H1 (cell line): ENCODE measurements around the gene SPDYC. TPM values are rescaled to one million over a fixed set of nuclear protein-coding genes. Genes with fewer than 3 reads are reported as not detected.
A peak's percentile ranks its signal among the peaks of the same experiment; 100 is the strongest.

ENCODE experiments used
- CTCF ChIA-PET: fragments of 300-600 bp; sonication (Branson Sonifier 250); formaldehyde crosslinking; loops from one replicate; lab custom pipeline; 2021; ENCODE audit not compliant: partially characterized antibody; lab: Charles Lee
- POLR2A ChIA-PET: fragments of 300-600 bp; sonication (Branson Sonifier 250); formaldehyde crosslinking; loops from one replicate; lab custom pipeline; 2021; ENCODE audit warnings: inconsistent platforms; ENCODE audit not compliant: partially characterized antibody; lab: Charles Lee
- DNase-seq, 2 experiments: peaks; one replicate each; pipeline versions ENCODE4 v3.0.0 to v3.0.0-alpha.2; 2010 to 2022; ENCODE audit warnings: low spot score in 2 of 2, low read depth in 1 of 2, mixed read lengths in 1 of 2
- FAIRE-seq: peaks from 2 replicates; lab custom pipeline; 2011; peaks lifted over from hg19 to GRCh38; lab: Jason Lieb, UNC
- H2AFZ ChIP-seq: 2 replicates; pipeline ENCODE4 v1.8.1; 2012; ENCODE audit warnings: low read length, inconsistent platforms
- H2AK5ac ChIP-seq: 2 replicates; pipeline ENCODE4 v1.6.1; 2013; ENCODE audit warnings: low read depth, low read length
- H2BK120ac ChIP-seq: replicated peaks from 2 replicates; pipeline ENCODE3; 2013; ENCODE audit warnings: low read depth, low read length, inconsistent platforms
- H2BK12ac ChIP-seq: 2 replicates; pipeline ENCODE4 v1.6.1; 2013; ENCODE audit warnings: low read depth, low read length
- H2BK15ac ChIP-seq: 2 replicates; pipeline ENCODE4 v1.6.1; 2013; ENCODE audit warnings: low read length
- H2BK20ac ChIP-seq: 2 replicates; pipeline ENCODE4 v1.6.1; 2013; ENCODE audit warnings: low read length
- H2BK5ac ChIP-seq: 2 replicates; pipeline ENCODE4 v1.6.1; 2013; ENCODE audit warnings: low read depth, low read length
- H3K14ac ChIP-seq: 2 replicates; pipeline ENCODE4 v1.6.1; 2013; ENCODE audit warnings: inconsistent platforms; ENCODE audit not compliant: insufficient read length
- H3K18ac ChIP-seq: 2 replicates; pipeline ENCODE4 v1.6.1; 2013; ENCODE audit warnings: low read length; ENCODE audit errors: extremely low read depth
- H3K23ac ChIP-seq: 2 replicates; pipeline ENCODE4 v1.6.1; 2013; ENCODE audit warnings: inconsistent platforms; ENCODE audit not compliant: insufficient read length
- H3K23me2 ChIP-seq: 2 replicates; pipeline ENCODE4 v1.6.1; 2013; ENCODE audit warnings: low read depth, low read length
- H3K27ac ChIP-seq: 2 replicates; pipeline ENCODE4 v1.6.1; 2011; ENCODE audit warnings: low read depth, low read length, inconsistent platforms
- H3K27me3 ChIP-seq, 4 experiments: replicated peaks in 1 of 4; 1 replicate in 1 of 4; 2 replicates in 3 of 4; pipeline versions ENCODE4 v1.6.1 to v1.8.1; 2011 to 2013; ENCODE audit warnings: low read length in 3 of 4, mild to moderate bottlenecking in 3 of 4, inconsistent platforms in 2 of 4, mixed read lengths in 2 of 4, moderate library complexity in 1 of 4; ENCODE audit not compliant: control insufficient read depth in 3 of 4, insufficient read depth in 3 of 4; ENCODE audit errors: extremely low read depth in 1 of 4
- H3K36me3 ChIP-seq, 4 experiments: 2 replicates each; pipeline versions ENCODE4 v1.6.1 to v1.8.1; 2011 to 2013; ENCODE audit warnings: mild to moderate bottlenecking in 4 of 4, low read length in 3 of 4, moderate library complexity in 2 of 4, control low read depth in 1 of 4, inconsistent platforms in 1 of 4; ENCODE audit not compliant: insufficient read depth in 4 of 4, control insufficient read depth in 2 of 4
- H3K4ac ChIP-seq: replicated peaks from 2 replicates; pipeline ENCODE3; 2013; ENCODE audit warnings: low read length, low read depth, mixed read lengths, inconsistent platforms; ENCODE audit not compliant: insufficient read length
- H3K4me1 ChIP-seq, 4 experiments: replicated peaks in 1 of 4; 1 replicate in 1 of 4; 2 replicates in 3 of 4; pipeline versions ENCODE4 v1.6.1 to v1.8.1; 2011 to 2013; ENCODE audit warnings: low read length in 3 of 4, inconsistent platforms in 2 of 4, mixed read lengths in 1 of 4; ENCODE audit not compliant: insufficient read depth in 4 of 4, control insufficient read depth in 3 of 4
- H3K4me2 ChIP-seq, 2 experiments: 2 replicates each; pipeline versions ENCODE4 v1.6.1 to v1.8.1; 2011 to 2013; ENCODE audit warnings: low read depth in 2 of 2, low read length in 2 of 2, control low read depth in 1 of 2, inconsistent platforms in 1 of 2, mild to moderate bottlenecking in 1 of 2; ENCODE audit not compliant: insufficient read depth in 1 of 2
- H3K4me3 ChIP-seq, 4 experiments: fragments of 200-600, 300-600 bp in 1 of 4; sonication (generic), shearing (Covaris generic), sonication (Bioruptor Twin) in 1 of 4; 2 replicates each; pipeline versions ENCODE4 v1.5.1 to v1.8.1; 2011 to 2016; ENCODE audit warnings: low read length in 4 of 4, low read depth in 3 of 4, control low read depth in 2 of 4, inconsistent platforms in 2 of 4, mild to moderate bottlenecking in 2 of 4, mixed read lengths in 1 of 4, moderate library complexity in 1 of 4; ENCODE audit not compliant: insufficient read depth in 2 of 4; ENCODE audit errors: extremely low read depth in 1 of 4
- H3K56ac ChIP-seq: replicated peaks from 2 replicates; pipeline ENCODE3; 2013; ENCODE audit warnings: low read depth, mild to moderate bottlenecking, mixed read lengths, low read length, inconsistent platforms; ENCODE audit not compliant: insufficient read length
- H3K79me1 ChIP-seq: 2 replicates; pipeline ENCODE4 v1.6.1; 2013; ENCODE audit warnings: low read depth, low read length, control low read depth
- H3K79me2 ChIP-seq, 2 experiments: 2 replicates each; pipeline versions ENCODE4 v1.6.1 to v1.8.1; 2012 to 2013; ENCODE audit warnings: low read length in 2 of 2, mild to moderate bottlenecking in 2 of 2, inconsistent platforms in 1 of 2; ENCODE audit not compliant: insufficient read depth in 2 of 2, control insufficient read depth in 1 of 2
- H3K9ac ChIP-seq, 4 experiments: replicated peaks in 1 of 4; 1 replicate in 1 of 4; 2 replicates in 3 of 4; pipeline versions ENCODE4 v1.6.1 to v1.8.1; 2011 to 2013; ENCODE audit warnings: low read depth in 3 of 4, low read length in 3 of 4, control low read depth in 2 of 4, mild to moderate bottlenecking in 2 of 4, moderate library complexity in 2 of 4, inconsistent platforms in 1 of 4; ENCODE audit errors: extremely low read depth in 1 of 4
- H3K9me3 ChIP-seq, 2 experiments: 2 replicates each; pipeline versions ENCODE4 v1.6.1 to v1.8.1; 2012 to 2013; ENCODE audit warnings: mild to moderate bottlenecking in 2 of 2, moderate library complexity in 2 of 2, control low read depth in 1 of 2, inconsistent platforms in 1 of 2, low read depth in 1 of 2, low read length in 1 of 2, mixed read lengths in 1 of 2; ENCODE audit not compliant: insufficient read depth in 2 of 2
- H4K20me1 ChIP-seq, 2 experiments: replicated peaks in 1 of 2; 2 replicates each; pipeline versions ENCODE3 to v1.8.1; 2011 to 2013; ENCODE audit warnings: inconsistent platforms in 2 of 2, low read length in 2 of 2, mild to moderate bottlenecking in 1 of 2; ENCODE audit not compliant: insufficient read depth in 2 of 2, control insufficient read depth in 1 of 2
- H4K5ac ChIP-seq: 2 replicates; pipeline ENCODE4 v1.6.1; 2013; ENCODE audit warnings: low read length, low read depth, mixed read lengths, inconsistent platforms; ENCODE audit not compliant: insufficient read length
- H4K8ac ChIP-seq: 2 replicates; pipeline ENCODE4 v1.8.0; 2013; ENCODE audit warnings: mild to moderate bottlenecking, moderate library complexity, low read length, inconsistent platforms; ENCODE audit not compliant: insufficient read depth; ENCODE audit errors: extremely low read depth
- H4K91ac ChIP-seq: replicated peaks from 2 replicates; pipeline ENCODE3; 2013; ENCODE audit warnings: low read length, mixed read lengths, inconsistent platforms; ENCODE audit not compliant: insufficient read length
- BACH1 ChIP-seq: IDR thresholded peaks from 2 replicates; pipeline ENCODE4 v1.6.1; 2012; ENCODE audit warnings: low read length, improper control_type of control experiment
- BRCA1 ChIP-seq: IDR thresholded peaks from 2 replicates; pipeline ENCODE4 v1.6.1; 2012; ENCODE audit warnings: low read depth, low read length, improper control_type of control experiment
- CBX8 ChIP-seq: fragments of 300-800, 300-1000 bp; sonication (generic); IDR thresholded peaks from 2 replicates; pipeline ENCODE4 v1.7.1; 2016; ENCODE audit warnings: low read depth, low read length, borderline replicate concordance
- CHD1 ChIP-seq: IDR thresholded peaks from 2 replicates; pipeline ENCODE4 v1.6.1; 2012; ENCODE audit warnings: low read depth, low read length, improper control_type of control experiment
- CREB1 ChIP-seq: IDR thresholded peaks from 2 replicates; pipeline ENCODE4 v1.6.1; 2012; ENCODE audit warnings: inconsistent platforms
- EP300 ChIP-seq, 2 experiments: IDR thresholded peaks; 1 replicate in 1 of 2; 2 replicates in 1 of 2; pipeline ENCODE4 v1.6.1; 2011 to 2012; ENCODE audit warnings: low read depth in 2 of 2, low read length in 2 of 2, mild to moderate bottlenecking in 2 of 2, borderline replicate concordance in 1 of 2, inconsistent platforms in 1 of 2, moderate library complexity in 1 of 2
- EZH2 ChIP-seq: fragments of 200-600 bp; sonication (generic); IDR thresholded peaks from 2 replicates; pipeline ENCODE4 v1.7.1; 2012; ENCODE audit warnings: low read depth, mild to moderate bottlenecking, moderate library complexity, low read length, inconsistent platforms; ENCODE audit not compliant: severe bottlenecking
- JUND ChIP-seq: IDR thresholded peaks from 2 replicates; pipeline ENCODE4 v1.6.1; 2011; ENCODE audit warnings: mild to moderate bottlenecking, improper control_type of control experiment, low read length
- MAFK ChIP-seq: IDR thresholded peaks from 2 replicates; pipeline ENCODE4 v1.6.1; 2012; ENCODE audit warnings: low read depth, mild to moderate bottlenecking, improper control_type of control experiment, low read length
- NRF1 ChIP-seq: IDR thresholded peaks from 2 replicates; pipeline ENCODE4 v1.6.1; 2011; ENCODE audit warnings: mild to moderate bottlenecking, low read depth, low read length, improper control_type of control experiment
- POLR2AphosphoS5 ChIP-seq: IDR thresholded peaks from 2 replicates; pipeline ENCODE4 v1.6.1; 2011; ENCODE audit warnings: low read depth, low read length
- SIN3A ChIP-seq, 2 experiments: IDR thresholded peaks in 1 of 2; conservative IDR thresholded peaks in 1 of 2; 2 replicates each; pipeline ENCODE4 v1.6.1; 2011 to 2012; ENCODE audit warnings: low read length in 2 of 2, improper control_type of control experiment in 1 of 2, low read depth in 1 of 2, mild to moderate bottlenecking in 1 of 2
- SIX5 ChIP-seq: IDR thresholded peaks from 2 replicates; pipeline ENCODE4 v1.6.1; 2011; ENCODE audit warnings: mild to moderate bottlenecking, low read depth, low read length
- TAF1 ChIP-seq: IDR thresholded peaks from 2 replicates; pipeline ENCODE4 v1.6.1; 2011; ENCODE audit warnings: mild to moderate bottlenecking, low read depth, low read length
- YY1 ChIP-seq: IDR thresholded peaks from 2 replicates; pipeline ENCODE4 v1.6.1; 2011; ENCODE audit warnings: low read depth, mild to moderate bottlenecking, low read length
- WGBS, 2 experiments: shearing (Covaris generic) in 1 of 2; methylation state at CpG; one replicate each; pipeline versions ENCODE4 v1.1.6 to v1.1.7; 2013 to 2015; ENCODE audit warnings: low lambda C conversion rate in 2 of 2, mixed read lengths in 2 of 2, inconsistent platforms in 1 of 2, low coverage in 1 of 2, missing lambda C conversion rate in 1 of 2; ENCODE audit not compliant: insufficient replicate concordance in 2 of 2, insufficient coverage in 1 of 2, insufficient read length in 1 of 2; ENCODE audit errors: extremely low coverage in 1 of 2, missing lambda C conversion rate in 1 of 2; 5-methylcytosine and 5-hydroxymethylcytosine counted together
- polyA plus RNA-seq, 7 experiments: library from polyadenylated mRNA; depleted of rRNA in 3 of 7; stranded (reverse) in 5 of 7; unstranded in 2 of 7; fragments of >200 nt in 5 of 7; fragments of 200-250 nt in 2 of 7; gene quantifications; 1 replicate in 5 of 7; 2 replicates in 1 of 7; 4 replicates in 1 of 7; pipeline versions ENCODE4 v1.2.1 to v1.2.3, GENCODE V29; 2011 to 2013; ENCODE audit warnings: missing spikeins in 2 of 7, mixed read lengths in 2 of 7
- total RNA-seq: library from RNA; stranded (reverse); fragmentation: NEBNext Ultra II Directional; extraction: Animal tissue kit (Norgen Biotek cat#: 25700); gene quantifications from 2 replicates; pipeline ENCODE4 v1.2.1, GENCODE V29; 2021

The SPDYC gene
- total and polyA plus RNA-seq, 2 of the 8 experiments (the other 6 are each of a cell fraction or from before 2014, with no cell fraction given) = 0.15 TPM; not detected in 1

DNA sequence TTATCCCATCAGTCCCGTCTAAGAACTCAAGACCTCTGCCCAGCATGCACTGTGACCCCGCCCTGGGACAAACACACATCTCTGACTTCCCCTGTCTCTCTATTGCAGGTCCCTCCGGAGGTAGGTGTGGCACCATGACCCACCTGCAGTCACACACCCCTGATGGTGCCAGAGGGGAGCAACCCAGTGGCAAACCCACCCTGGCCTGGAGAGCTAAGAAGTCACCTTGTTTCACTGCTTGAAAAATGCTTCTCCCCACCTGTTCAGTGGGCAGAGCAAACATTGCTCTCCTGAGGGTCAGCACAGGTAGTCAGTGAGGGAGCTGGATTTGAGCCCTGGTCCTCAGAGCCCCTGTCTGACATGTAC, 35.6 kb downstream of the SPDYC start:
- H3K4ac ChIP-seq = no peak overlapping the region
- H3K27me3 ChIP-seq = no peaks in the 10 kb centered on the region
- DNase-seq (no peak), FAIRE-seq (no peak)
- H3K4me1 ChIP-seq = peaks cover 0 to 14% (median 10%) of the 10 kb centered on the region in 4 experiments; a peak in 6 of 7 replicates
- ChIA-PET CTCF (interaction anchor here (0.7 to 11.9 kb wide), 19 partner anchors 8 to 125 kb away, joined by 3 to 184 read pairs (median 6); partner anchors contain the start of genes CAPN1 and POLA2), POLR2A (interaction anchor here (0.6 to 13.9 kb wide), 8 partner anchors 8 to 296 kb away, joined by 3 to 324 read pairs (median 22); no protein-coding TSS in a partner anchor)
- peak overlapping the region in 1 of 4 experiments; percentile 8; a peak in 2 of 7 replicates for H3K9ac ChIP-seq
- no peaks in the 10 kb centered on the region for H4K20me1 ChIP-seq
- H3K36me3 ChIP-seq = peaks cover 26 to 52% (median 40%) of the 10 kb centered on the region in 4 experiments
- H4K91ac ChIP-seq = no peak overlapping the region
- H2BK20ac ChIP-seq = no peak overlapping the region
- no peaks in the 10 kb centered on the region for H3K79me1 ChIP-seq
- H3K18ac ChIP-seq = no peak overlapping the region
- WGBS, 2 experiments = 86% methylated on average over 3 of the region's 3 CpGs; no CpG with 5 or more reads in 1 of the 2 experiments
- no peaks in the 10 kb centered on the region for H3K79me2 ChIP-seq
- H2BK15ac ChIP-seq = no peak overlapping the region
- no peak overlapping the region for H3K4me2 ChIP-seq
- H3K4me3 ChIP-seq = no peak overlapping the region
- H2AK5ac ChIP-seq = no peak overlapping the region
- no peaks in the 10 kb centered on the region for H3K9me3 ChIP-seq
- no peak overlapping the region for H2BK12ac ChIP-seq
- H3K14ac ChIP-seq = no peak overlapping the region
- no peak overlapping the region for H2BK5ac ChIP-seq
- H2BK120ac ChIP-seq = no peak overlapping the region
- H4K8ac ChIP-seq = peak overlapping the region; percentile 16; the same call in 1 of the 2 replicates
- H3K23me2 ChIP-seq = no peaks in the 10 kb centered on the region
- H2AFZ ChIP-seq = no peak overlapping the region
- H3K23ac ChIP-seq = no peak overlapping the region
- no peak overlapping the region for H3K56ac ChIP-seq
- no peak overlapping the region for H4K5ac ChIP-seq
- 0 out of 2 replicates have a peak overlapping the region, but pooled peaks have one; percentile 60 for H3K27ac ChIP-seq
- TF ChIP-seq BRCA1 (no peak), CREB1 (no peak), CHD1 (no peak), JUND (no peak), CBX8 (no peak), SIX5 (no peak), BACH1 (no peak), EZH2 (no peak), MAFK (no peak), TAF1 (no peak), EP300 (IDR thresholded peaks at IDR 0.05; ENCODE audit: borderline replicate concordance in 1 of 2, low read depth in 2 of 2, low read length in 2 of 2) (no peak), YY1 (no peak), NRF1 (no peak), POLR2AphosphoS5 (no peak), SIN3A (conservative IDR thresholded peaks at IDR 0.05 in 1 of 2, IDR thresholded peaks at IDR 0.05 in 1 of 2; ENCODE audit: low read depth in 1 of 2, low read length in 2 of 2) (no peak)
- TF ChIP-seq, all 59 proteins: peak for 0
